ENCODE measurements around the gene C13orf46. TPM values are rescaled to one million over a fixed set of nuclear protein-coding genes. Genes with fewer than 3 reads are reported as not detected.

Gene C13orf46
- total RNA-seq, 5 donors from 2014 or later (not counting 1 experiment from before 2014, with no cell fraction given), result 18.4 to 33.9 (median 25.3) TPM

DNA sequence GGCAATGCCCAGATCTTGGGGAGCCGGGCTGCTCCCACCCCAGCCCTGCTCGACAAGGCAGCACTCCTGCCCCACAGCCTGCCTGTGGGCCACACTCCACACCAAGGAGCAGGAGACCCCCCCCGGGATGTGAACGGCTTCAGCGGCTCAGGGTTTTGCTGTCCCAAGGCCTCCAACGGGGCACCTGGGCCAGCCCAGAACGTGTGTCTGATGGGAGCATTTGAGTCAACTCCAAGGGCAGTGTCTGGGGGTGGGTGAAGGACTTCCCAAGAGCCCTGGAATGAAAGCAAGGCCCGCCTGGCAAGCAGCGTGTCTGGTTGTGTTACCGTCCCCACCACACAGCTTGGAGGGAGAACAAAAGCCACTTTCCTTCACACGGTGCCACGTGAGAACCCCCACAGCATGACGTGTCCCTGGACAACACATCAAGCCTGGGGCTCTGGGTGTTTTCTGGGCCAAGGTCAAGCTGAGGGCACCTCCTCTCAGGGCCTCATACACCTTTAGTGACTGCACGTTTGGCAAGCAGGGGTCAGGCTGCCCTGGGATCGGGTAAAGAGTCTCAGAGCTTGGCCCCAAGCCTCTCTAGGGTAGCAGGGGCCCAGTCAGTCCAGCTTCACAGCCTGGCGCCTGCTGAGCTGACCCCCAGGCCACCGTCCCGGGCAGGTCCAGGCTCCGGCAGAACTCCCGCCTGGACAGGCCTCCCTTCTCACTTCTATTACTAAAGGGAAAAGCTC is 6.0 kb downstream of the C13orf46 start:
- DNase-seq, result no peak
- 89% methylated on average over 16 of the region's 20 CpGs for WGBS (ENCODE audit: insufficient coverage)
- H3K27ac Mint-ChIP-seq, result no peak overlapping the region
- H3K36me3 ChIP-seq (ENCODE audit: control insufficient read depth in 2 of 2, extremely low read depth in 1 of 2, insufficient read depth in 1 of 2, low read length in 1 of 2), result peaks cover 28 to 29% of the 10 kb centered on the region in 2 donors
- no peaks in the 10 kb centered on the region for H3K4me1 Mint-ChIP-seq
- no peak for ATAC-seq (replicated peaks in 1 of 4)
- H3K27ac ChIP-seq (ENCODE audit: low read length), result no peak overlapping the region
- no peaks in the 10 kb centered on the region for H3K27me3 ChIP-seq (replicated peaks in 1 of 2; ENCODE audit: control insufficient read depth in 2 of 2, extremely low read depth in 1 of 2, insufficient read depth in 2 of 2, low read length in 1 of 2)
- H3K4me3 Mint-ChIP-seq, result no peak overlapping the region
- peaks cover 7% of the 10 kb centered on the region for H3K36me3 Mint-ChIP-seq
- ChIA-PET POLR2A (no interaction called here), CTCF (no interaction called here)
- no peaks in the 10 kb centered on the region for H3K4me1 ChIP-seq (ENCODE audit: control insufficient read depth in 1 of 2, extremely low read depth in 1 of 2, insufficient read depth in 2 of 2, low read length in 2 of 2)
- H3K9me3 ChIP-seq, result no peaks in the 10 kb centered on the region
- H3K9me3 Mint-ChIP-seq, result no peaks in the 10 kb centered on the region
- no peak overlapping the region for H3K4me3 ChIP-seq (ENCODE audit: control insufficient read depth in 1 of 2, extremely low read depth in 1 of 2, low read length in 1 of 2)
- H3K27me3 Mint-ChIP-seq, result no peaks in the 10 kb centered on the region

DNA sequence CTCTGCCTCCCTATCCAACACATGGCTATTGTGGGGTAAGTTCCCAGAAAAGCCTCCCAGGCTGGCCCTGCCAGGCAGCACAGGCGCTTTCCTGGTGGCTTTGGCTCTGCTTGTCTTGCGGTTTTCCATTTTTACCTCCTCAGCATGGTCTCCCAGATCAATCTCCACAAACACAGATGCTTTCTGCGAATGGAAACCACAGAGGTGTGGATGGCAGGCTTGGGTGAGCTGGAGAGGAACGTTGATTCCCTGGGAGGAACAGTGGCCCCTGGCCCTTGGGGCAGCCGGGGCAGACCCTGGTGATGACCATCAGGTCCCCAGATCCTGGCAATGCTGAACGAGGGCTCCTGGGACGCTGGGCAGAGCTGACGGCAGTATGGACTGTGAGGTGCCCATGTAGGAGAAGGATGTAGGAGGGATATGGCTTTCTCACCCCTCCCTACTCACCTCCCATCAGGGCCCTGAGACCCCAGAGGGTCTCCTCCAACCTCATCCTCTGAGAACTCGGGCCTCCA is 6.6 kb downstream of the C13orf46 start:
- CTCF ChIA-PET, result no interaction called here
- H3K4me3 Mint-ChIP-seq, result no peak overlapping the region
- H3K27me3 Mint-ChIP-seq, result no peaks in the 10 kb centered on the region
- Histone ChIP-seq H3K4me3 (ENCODE audit: control insufficient read depth in 1 of 2, extremely low read depth in 1 of 2, low read length in 1 of 2) (no peak overlapping the region), H3K4me1 (ENCODE audit: control insufficient read depth in 1 of 2, extremely low read depth in 1 of 2, insufficient read depth in 2 of 2, low read length in 2 of 2) (no peaks in the 10 kb centered on the region), H3K27ac (ENCODE audit: low read length) (no peak overlapping the region), H3K9me3 (no peaks in the 10 kb centered on the region), H3K36me3 (ENCODE audit: control insufficient read depth in 2 of 2, extremely low read depth in 1 of 2, insufficient read depth in 1 of 2, low read length in 1 of 2) (peaks cover 23 to 28% of the 10 kb centered on the region in 2 donors), H3K27me3 (replicated peaks in 1 of 2; ENCODE audit: control insufficient read depth in 2 of 2, extremely low read depth in 1 of 2, insufficient read depth in 2 of 2, low read length in 1 of 2) (no peaks in the 10 kb centered on the region)
- H3K36me3 Mint-ChIP-seq, result peaks cover 7% of the 10 kb centered on the region
- no peaks in the 10 kb centered on the region for H3K9me3 Mint-ChIP-seq
- ATAC-seq (replicated peaks in 1 of 4), result no peak
- H3K27ac Mint-ChIP-seq, result peak overlapping the region in 1 of 2 donors; percentile 40
- H3K4me1 Mint-ChIP-seq, result no peaks in the 10 kb centered on the region
- POLR2A ChIA-PET, result no interaction called here
- DNase-seq, result no peak
- 71% methylated on average over 3 of the region's 9 CpGs for WGBS (ENCODE audit: insufficient coverage)

GRCh38 chr13:113965968-113966884 is 7.7 kb downstream of the C13orf46 start:
- WGBS (ENCODE audit: insufficient coverage), result 95% methylated on average over 5 of the region's 5 CpGs
- Histone ChIP-seq H3K36me3 (ENCODE audit: control insufficient read depth in 2 of 2, extremely low read depth in 1 of 2, insufficient read depth in 1 of 2, low read length in 1 of 2) (peaks cover 21 to 22% of the 10 kb centered on the region in 2 donors), H3K27me3 (replicated peaks in 1 of 2; ENCODE audit: control insufficient read depth in 2 of 2, extremely low read depth in 1 of 2, insufficient read depth in 2 of 2, low read length in 1 of 2) (no peaks in the 10 kb centered on the region), H3K4me3 (ENCODE audit: control insufficient read depth in 1 of 2, extremely low read depth in 1 of 2, low read length in 1 of 2) (no peak overlapping the region), H3K9me3 (no peaks in the 10 kb centered on the region), H3K27ac (ENCODE audit: low read length) (no peak overlapping the region), H3K4me1 (ENCODE audit: control insufficient read depth in 1 of 2, extremely low read depth in 1 of 2, insufficient read depth in 2 of 2, low read length in 2 of 2) (no peaks in the 10 kb centered on the region)
- CTCF ChIA-PET, result no interaction called here
- H3K27me3 Mint-ChIP-seq, result no peaks in the 10 kb centered on the region
- H3K4me1 Mint-ChIP-seq, result no peaks in the 10 kb centered on the region
- H3K4me3 Mint-ChIP-seq, result no peak overlapping the region
- H3K36me3 Mint-ChIP-seq, result peaks cover 7% of the 10 kb centered on the region
- ATAC-seq (replicated peaks in 1 of 4), result no peak
- no peak for DNase-seq
- H3K9me3 Mint-ChIP-seq, result no peaks in the 10 kb centered on the region
- POLR2A ChIA-PET, result no interaction called here
- H3K27ac Mint-ChIP-seq, result no peak overlapping the region

- H3K27ac Mint-ChIP-seq, result no peak overlapping the region
- no peaks in the 10 kb centered on the region for H3K4me1 ChIP-seq (ENCODE audit: control insufficient read depth in 1 of 2, extremely low read depth in 1 of 2, insufficient read depth in 2 of 2, low read length in 2 of 2)
- H3K4me1 Mint-ChIP-seq, result peaks cover 0 to 2% (median 0%) of the 10 kb centered on the region in 3 donors
- H3K4me3 ChIP-seq (ENCODE audit: control insufficient read depth in 1 of 2, extremely low read depth in 1 of 2, low read length in 1 of 2), result no peak overlapping the region
- peaks cover 9% of the 10 kb centered on the region for H3K36me3 Mint-ChIP-seq
- ATAC-seq (replicated peaks in 1 of 4) (no peak), DNase-seq (no peak)
- ChIA-PET CTCF (no interaction called here), POLR2A (no interaction called here)
- no peaks in the 10 kb centered on the region for H3K27me3 ChIP-seq (replicated peaks in 1 of 2; ENCODE audit: control insufficient read depth in 2 of 2, extremely low read depth in 1 of 2, insufficient read depth in 2 of 2, low read length in 1 of 2)
- peaks cover 14 to 22% of the 10 kb centered on the region in 2 donors for H3K36me3 ChIP-seq (ENCODE audit: control insufficient read depth in 2 of 2, extremely low read depth in 1 of 2, insufficient read depth in 1 of 2, low read length in 1 of 2)
- no peak overlapping the region for H3K4me3 Mint-ChIP-seq
- no peaks in the 10 kb centered on the region for H3K27me3 Mint-ChIP-seq
- H3K9me3 ChIP-seq, result no peaks in the 10 kb centered on the region
- WGBS (ENCODE audit: insufficient coverage), result 100% methylated on average over 2 of the region's 2 CpGs
- H3K27ac ChIP-seq (ENCODE audit: low read length), result no peak overlapping the region
- no peaks in the 10 kb centered on the region for H3K9me3 Mint-ChIP-seq
Measured at GRCh38 chr13:113965383-113965874, 8.4 kb downstream of the C13orf46 start.

- 87% methylated on average over 8 of the region's 21 CpGs for WGBS (ENCODE audit: insufficient coverage)
Measured at GRCh38 chr13:113964251-113964995, 9.5 kb downstream of the C13orf46 start.

DNA sequence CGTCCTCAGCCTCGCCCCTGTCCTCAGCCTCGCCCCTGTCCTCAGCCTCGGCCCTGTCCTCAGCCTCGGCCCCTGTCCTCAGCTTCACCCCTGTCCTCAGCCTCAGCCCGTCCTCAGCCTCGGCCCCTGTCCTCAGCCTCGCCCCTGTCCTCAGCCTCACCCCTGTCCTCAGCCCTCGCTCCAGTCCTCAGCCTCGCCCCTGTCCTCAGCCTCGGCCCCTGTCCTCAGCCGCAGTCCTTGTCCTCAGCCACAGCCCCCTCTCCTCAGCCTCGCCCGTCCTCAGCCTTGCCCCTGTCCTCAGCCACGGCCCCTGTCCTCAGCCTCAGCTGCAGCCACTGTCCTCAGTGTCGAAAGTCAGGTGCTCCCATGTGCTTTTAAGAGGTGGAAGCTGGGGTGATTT is 10.5 kb downstream of the C13orf46 start:
- H3K27ac ChIP-seq (ENCODE audit: low read length), result no peak overlapping the region
- H3K4me3 Mint-ChIP-seq, result no peak overlapping the region
- DNase-seq (no peak), ATAC-seq (replicated peaks in 1 of 4) (no peak)
- no peak overlapping the region for H3K27ac Mint-ChIP-seq
- H3K9me3 Mint-ChIP-seq, result no peaks in the 10 kb centered on the region
- WGBS (ENCODE audit: insufficient coverage), result 93% methylated on average over 5 of the region's 16 CpGs
- no peaks in the 10 kb centered on the region for H3K27me3 ChIP-seq (replicated peaks in 1 of 2; ENCODE audit: control insufficient read depth in 2 of 2, extremely low read depth in 1 of 2, insufficient read depth in 2 of 2, low read length in 1 of 2)
- no peak overlapping the region for H3K4me3 ChIP-seq (ENCODE audit: control insufficient read depth in 1 of 2, extremely low read depth in 1 of 2, low read length in 1 of 2)
- H3K36me3 ChIP-seq (ENCODE audit: control insufficient read depth in 2 of 2, extremely low read depth in 1 of 2, insufficient read depth in 1 of 2, low read length in 1 of 2), result peaks cover 4 to 24% of the 10 kb centered on the region in 2 donors
- ChIA-PET CTCF (no interaction called here), POLR2A (no interaction called here)
- H3K4me1 Mint-ChIP-seq, result peaks cover 0 to 3% (median 0%) of the 10 kb centered on the region in 3 donors
- H3K9me3 ChIP-seq, result no peaks in the 10 kb centered on the region
- no peaks in the 10 kb centered on the region for H3K27me3 Mint-ChIP-seq
- peaks cover 11% of the 10 kb centered on the region for H3K36me3 Mint-ChIP-seq
- H3K4me1 ChIP-seq (ENCODE audit: control insufficient read depth in 1 of 2, extremely low read depth in 1 of 2, insufficient read depth in 2 of 2, low read length in 2 of 2), result no peaks in the 10 kb centered on the region

More at GRCh38 chr13:113964251-113964995, 9.5 kb downstream of the C13orf46 start:
- ATAC-seq (replicated peaks in 1 of 4) (no peak), DNase-seq (no peak)
- no peaks in the 10 kb centered on the region for H3K27me3 Mint-ChIP-seq
- Histone ChIP-seq H3K9me3 (no peaks in the 10 kb centered on the region), H3K27ac (ENCODE audit: low read length) (no peak overlapping the region), H3K27me3 (replicated peaks in 1 of 2; ENCODE audit: control insufficient read depth in 2 of 2, extremely low read depth in 1 of 2, insufficient read depth in 2 of 2, low read length in 1 of 2) (no peaks in the 10 kb centered on the region), H3K36me3 (ENCODE audit: control insufficient read depth in 2 of 2, extremely low read depth in 1 of 2, insufficient read depth in 1 of 2, low read length in 1 of 2) (peaks cover 8 to 19% of the 10 kb centered on the region in 2 donors), H3K4me3 (ENCODE audit: control insufficient read depth in 1 of 2, extremely low read depth in 1 of 2, low read length in 1 of 2) (no peak overlapping the region), H3K4me1 (ENCODE audit: control insufficient read depth in 1 of 2, extremely low read depth in 1 of 2, insufficient read depth in 2 of 2, low read length in 2 of 2) (no peaks in the 10 kb centered on the region)
- peaks cover 11% of the 10 kb centered on the region for H3K36me3 Mint-ChIP-seq
- H3K27ac Mint-ChIP-seq, result no peak overlapping the region
- ChIA-PET CTCF (no interaction called here), POLR2A (no interaction called here)
- H3K4me3 Mint-ChIP-seq, result no peak overlapping the region
- H3K9me3 Mint-ChIP-seq, result no peaks in the 10 kb centered on the region
- peaks cover 0 to 2% (median 0%) of the 10 kb centered on the region in 3 donors for H3K4me1 Mint-ChIP-seq
